ENCODE measurements around the gene CUL4A. TPM values are rescaled to one million over a fixed set of nuclear protein-coding genes. Genes with fewer than 3 reads are reported as not detected.

Gene CUL4A
- total RNA-seq, 6 experiments from 2014 or later = 29.2 to 75.8 (median 39.5) TPM

GRCh38 chr13:113229791-113230190 is 20.4 kb downstream of the CUL4A start:
- ATAC-seq (peak in 1 of 4 donors; percentile 20), DNase-seq (no peak)
- H3K36me3 ChIP-seq = peaks cover 0 to 40% (median 5%) of the 10 kb centered on the region in 4 donors
- intact Hi-C loops (cut with DNase I) = no loop called here
- no peaks in the 10 kb centered on the region for H3K4me1 ChIP-seq
- no peaks in the 10 kb centered on the region for H3K27me3 ChIP-seq
- no peaks in the 10 kb centered on the region for H3K9me3 ChIP-seq
- H3K4me3 ChIP-seq = no peak overlapping the region
- TF ChIP-seq POLR2A (IDR thresholded peaks at IDR 0.05) (no peak), CTCF (IDR thresholded peaks at IDR 0.05) (no peak)
- no peak overlapping the region for H3K27ac ChIP-seq
- WGBS (ENCODE audit: insufficient coverage, low coverage, low lambda C conversion rate, missing lambda C conversion rate) = 96% methylated on average over 14 of the region's 20 CpGs

DNA sequence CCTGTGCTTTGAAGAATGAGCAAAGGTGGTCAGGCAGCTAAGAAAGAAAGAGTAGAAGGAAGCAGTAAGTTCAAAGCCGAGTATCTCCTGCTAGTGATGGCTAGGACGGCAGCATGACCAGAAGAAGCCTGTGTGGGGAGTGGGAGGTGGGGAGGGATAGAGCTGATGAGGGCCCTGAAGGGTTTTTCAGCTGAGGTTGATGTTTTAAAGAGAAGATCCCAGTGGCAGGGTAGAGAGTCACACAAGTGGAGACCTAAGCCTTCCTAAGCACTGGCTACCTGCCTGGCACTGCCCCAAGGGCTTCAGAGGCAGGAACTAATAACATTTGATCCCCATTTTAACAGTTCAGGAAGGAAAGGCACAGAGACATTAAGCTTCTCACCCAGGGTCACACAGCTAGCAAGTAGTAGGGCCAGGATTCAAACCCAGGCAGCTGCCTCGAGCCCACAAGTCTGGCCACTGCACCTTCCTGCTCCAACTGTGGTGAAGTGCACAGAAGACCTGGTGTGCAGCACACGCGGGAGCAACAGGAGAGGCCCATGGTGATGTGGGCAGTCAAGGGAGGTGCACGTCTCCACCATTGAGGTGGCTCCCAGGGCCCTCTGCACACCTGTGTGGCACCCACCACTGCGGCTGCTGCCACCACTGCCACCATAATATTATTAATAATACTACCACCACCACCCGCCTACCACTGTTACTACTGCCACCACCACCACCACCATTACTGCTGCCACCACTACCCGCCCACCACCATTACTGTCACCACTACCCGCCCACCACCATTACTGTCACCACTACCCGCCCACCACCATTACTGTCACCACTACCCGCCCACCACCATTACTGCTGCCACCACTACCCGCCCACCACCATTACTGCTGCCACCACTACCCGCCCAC is 22.1 kb downstream of the CUL4A start:
- ATAC-seq (peak in 2 of 4 donors; percentile 28 to 37), DNase-seq (no peak)
- Histone ChIP-seq H3K36me3 (peaks cover 0 to 30% (median 4%) of the 10 kb centered on the region in 4 donors), H3K27ac (no peak overlapping the region), H3K4me1 (no peaks in the 10 kb centered on the region), H3K27me3 (no peaks in the 10 kb centered on the region), H3K9me3 (no peaks in the 10 kb centered on the region), H3K4me3 (no peak overlapping the region)
- no peak for TF ChIP-seq CTCF (IDR thresholded peaks at IDR 0.05)
- intact Hi-C loops (cut with DNase I) = no loop called here
- WGBS (ENCODE audit: insufficient coverage, low coverage, low lambda C conversion rate, missing lambda C conversion rate) = 76% methylated on average over 10 of the region's 14 CpGs

DNA sequence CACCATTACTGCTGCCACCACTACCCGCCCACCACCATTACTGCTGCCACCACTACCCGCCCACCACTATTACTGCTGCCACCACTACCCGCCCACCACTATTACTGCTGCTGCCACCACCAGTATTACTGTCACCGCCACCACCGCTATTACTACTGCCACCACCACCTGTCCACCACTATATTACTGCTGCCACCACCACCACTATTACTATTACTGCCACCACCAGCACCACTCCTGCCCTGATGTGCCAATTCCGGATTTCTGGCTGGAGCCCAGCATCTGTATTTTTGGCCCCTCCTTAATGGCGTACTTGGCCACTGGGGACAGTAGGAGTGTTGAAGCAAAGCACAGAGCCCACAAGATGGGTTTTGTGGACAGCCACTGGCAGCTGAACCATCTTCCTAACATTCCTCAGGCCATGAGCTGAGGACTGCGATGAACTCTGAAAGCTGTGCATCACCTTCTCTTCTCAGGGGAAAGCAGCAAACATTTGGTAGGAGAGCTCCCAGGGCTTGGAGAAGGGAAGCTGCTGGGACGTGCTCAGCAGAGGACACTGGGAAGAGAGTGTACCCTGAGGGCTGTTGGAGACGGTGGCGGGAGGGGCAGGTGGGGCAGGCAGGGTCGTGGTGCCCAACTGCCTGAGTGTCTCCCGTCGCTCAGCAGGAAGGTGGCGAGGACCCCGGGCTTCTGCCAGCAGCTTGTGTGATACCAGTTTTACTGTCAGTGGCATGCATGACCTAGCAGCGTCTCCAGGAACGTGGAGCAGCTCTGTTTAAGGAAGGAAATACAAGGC is 23.0 kb downstream of the CUL4A start:
- 74% methylated on average over 9 of the region's 18 CpGs for WGBS (ENCODE audit: insufficient coverage, low coverage, low lambda C conversion rate, missing lambda C conversion rate)
- Histone ChIP-seq H3K9me3 (no peaks in the 10 kb centered on the region), H3K36me3 (peaks cover 0 to 24% (median 4%) of the 10 kb centered on the region in 4 donors), H3K4me3 (no peak overlapping the region), H3K27me3 (no peaks in the 10 kb centered on the region), H3K27ac (no peak overlapping the region), H3K4me1 (no peaks in the 10 kb centered on the region)
- TF ChIP-seq POLR2A (IDR thresholded peaks at IDR 0.05) (no peak), CTCF (IDR thresholded peaks at IDR 0.05) (no peak)
- DNase-seq (no peak), ATAC-seq (peak in 1 of 4 donors; percentile 43)
- intact Hi-C loops (cut with DNase I) = no loop called here

DNA sequence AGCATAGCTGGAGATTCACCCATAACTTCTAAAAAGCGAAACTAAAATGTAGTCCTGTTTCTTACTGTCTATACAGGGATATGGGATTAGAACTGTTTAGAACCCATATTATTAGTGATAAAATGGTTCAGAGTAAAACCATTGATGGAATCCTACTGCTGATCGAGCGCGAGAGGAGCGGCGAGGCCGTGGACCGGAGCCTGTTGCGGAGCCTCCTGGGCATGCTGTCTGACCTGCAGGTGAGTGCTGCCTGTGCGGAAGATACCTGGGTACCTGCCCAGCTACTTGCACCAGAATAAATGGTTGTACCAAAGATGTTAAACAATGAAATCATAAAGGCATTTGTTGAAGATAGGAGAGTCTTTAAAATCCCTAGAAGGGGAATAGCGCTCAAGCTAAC is 23.7 kb downstream of the CUL4A start:
- no peaks in the 10 kb centered on the region for H3K27me3 ChIP-seq
- 96% methylated on average over 9 of the region's 11 CpGs for WGBS (ENCODE audit: insufficient coverage, low coverage, low lambda C conversion rate, missing lambda C conversion rate)
- H3K4me3 ChIP-seq = no peak overlapping the region
- no peak for DNase-seq
- no peak for ATAC-seq
- H3K4me1 ChIP-seq = no peaks in the 10 kb centered on the region
- H3K27ac ChIP-seq = no peak overlapping the region
- no peaks in the 10 kb centered on the region for H3K9me3 ChIP-seq
- intact Hi-C loops (cut with DNase I) = no loop called here
- TF ChIP-seq POLR2A (IDR thresholded peaks at IDR 0.05) = no peak
- no peak for TF ChIP-seq CTCF (IDR thresholded peaks at IDR 0.05)
- peaks cover 0 to 28% (median 4%) of the 10 kb centered on the region in 4 donors for H3K36me3 ChIP-seq
